HL-60 (cell line): Measurements from ENCODE around the gene CCDC197.

Experiments used
- DNase-seq, 2 experiments: peaks; one replicate each; pipeline ENCODE4 v3.0.0-alpha.2; 2010 to 2020; ENCODE audit warnings: low read depth in 1 of 2, low spot score in 1 of 2
- H3K27ac ChIP-seq: fragments of 250-450 bp; sonication (Bioruptor Pico); replicated peaks from 2 replicates; pipeline ENCODE4 v1.5.1; 2020; ENCODE audit warnings: mild to moderate bottlenecking, moderate library complexity
- H3K27me3 ChIP-seq: fragments of 250-450 bp; sonication (Bioruptor Pico); 2 replicates; pipeline ENCODE4 v1.5.1; 2021; ENCODE audit warnings: mild to moderate bottlenecking, moderate library complexity; ENCODE audit not compliant: insufficient read depth, poor library complexity, severe bottlenecking
- H3K4me3 ChIP-seq: replicated peaks from 2 replicates; pipeline ENCODE4 v1.5.1; 2011; ENCODE audit warnings: mild to moderate bottlenecking, control low read depth, low read length; ENCODE audit not compliant: insufficient read depth
- CTCF ChIP-seq: IDR thresholded peaks from one replicate; pipeline ENCODE4 v1.5.1; 2011; ENCODE audit warnings: low read length, control low read depth, inconsistent platforms; ENCODE audit not compliant: insufficient read depth
- GABPA ChIP-seq: IDR thresholded peaks from 2 replicates; pipeline ENCODE4 v1.6.1; 2012; ENCODE audit warnings: low read depth
- POLR2AphosphoS5 ChIP-seq: IDR thresholded peaks from 2 replicates; pipeline ENCODE4 v1.6.1; 2012; ENCODE audit warnings: low read depth
- REST ChIP-seq: IDR thresholded peaks from 2 replicates; pipeline ENCODE4 v1.6.1; 2012; ENCODE audit warnings: low read depth; ENCODE audit not compliant: insufficient replicate concordance
- SPI1 ChIP-seq: IDR thresholded peaks from 2 replicates; pipeline ENCODE4 v1.6.1; 2012; ENCODE audit warnings: low read depth, mild to moderate bottlenecking, borderline replicate concordance

CCDC197 gene

GRCh38 chr14:94041551-94042346 is 44.6 kb downstream of the CCDC197 start:
- no peak overlapping the region for H3K27ac ChIP-seq
- TF ChIP-seq POLR2AphosphoS5 (no peak), REST (no peak), CTCF (no peak), SPI1 (no peak), GABPA (no peak)
- DNase-seq = no peak
- no peaks in the 10 kb centered on the region for H3K27me3 ChIP-seq
- no peak overlapping the region for H3K4me3 ChIP-seq

GRCh38 chr14:94042433-94043091 is 45.5 kb downstream of the CCDC197 start:
- DNase-seq = no peak
- TF ChIP-seq GABPA = no peak
- TF ChIP-seq POLR2AphosphoS5 = no peak
- no peak for TF ChIP-seq CTCF
- no peak for TF ChIP-seq REST
- TF ChIP-seq SPI1 = no peak
- no peaks in the 10 kb centered on the region for H3K27me3 ChIP-seq
- no peak overlapping the region for H3K4me3 ChIP-seq
- no peak overlapping the region for H3K27ac ChIP-seq

GRCh38 chr14:94043111-94043755 is 46.1 kb downstream of the CCDC197 start:
- DNase-seq = no peak
- TF ChIP-seq POLR2AphosphoS5 (no peak), GABPA (no peak), SPI1 (no peak), REST (no peak), CTCF (no peak)
- Histone ChIP-seq H3K27me3 (no peaks in the 10 kb centered on the region), H3K27ac (no peak overlapping the region), H3K4me3 (no peak overlapping the region)
